GM12878 (cell line): Measurements from ENCODE around the gene B3GALNT2. TPM values are rescaled to one million over a fixed set of nuclear protein-coding genes. Genes with fewer than 3 reads are reported as not detected.
A peak's percentile ranks its signal among the peaks of the same experiment; 100 is the strongest.
"Not testable (repeated sequence)": the region's sequence is repeated elsewhere in the genome, so short reads cannot be mapped to it uniquely, and the experiment has no call there.

Experiments
- ATAC-seq: fragments of 200-7000 bp; cut with Tn5 transposase; 3 replicates; pipeline ENCODE4 v1.9.1; 2020; ENCODE audit warnings: mild to moderate bottlenecking, moderate library complexity
- BruUV-seq: library from RNA; stranded (reverse); fragments of 400-500 nt; replicated peaks from 2 replicates; lab custom pipeline; 2021; lab: Mats Ljungman, UMichigan
- CTCF ChIA-PET: fragments of 300-600 bp; sonication (Branson Sonifier 250); formaldehyde crosslinking; extraction: SDS; loops from one replicate; lab custom pipeline; 2021; ENCODE audit warnings: inconsistent platforms; lab: Yijun Ruan, JAX
- POLR2A ChIA-PET: fragments of 350-600 bp; formaldehyde crosslinking; extraction: SDS; loops from one replicate; lab custom pipeline; 2021; ENCODE audit warnings: inconsistent platforms; lab: Charles Lee
- RAD21 ChIA-PET: fragments of 300-600 bp; sonication (Branson Sonifier 250); formaldehyde crosslinking; loops from one replicate; lab custom pipeline; 2023; ENCODE audit warnings: antibody characterized with exemption; ENCODE audit not compliant: unreplicated experiment; lab: Charles Lee
- SMC1A ChIA-PET: fragments of 300-600 bp; sonication (Branson Sonifier 250); formaldehyde crosslinking; loops from one replicate; lab custom pipeline; 2023; ENCODE audit not compliant: unreplicated experiment, uncharacterized antibody; lab: Charles Lee
- DNase-seq: peaks from one replicate; pipeline ENCODE4 v3.0.0-alpha.2; 2011; ENCODE audit warnings: low read depth, low spot score
- FAIRE-seq: peaks from 3 replicates; lab custom pipeline; 2011; peaks lifted over from hg19 to GRCh38; lab: Jason Lieb, UNC
- H2AFZ ChIP-seq: 2 replicates; pipeline ENCODE4 v1.6.0; 2011; ENCODE audit warnings: low read depth, low read length, control low read depth; ENCODE audit not compliant: control insufficient read depth
- H3K27ac ChIP-seq: 2 replicates; pipeline ENCODE4 v1.5.1; 2011; ENCODE audit warnings: control low read depth; ENCODE audit not compliant: control insufficient read depth, insufficient read depth
- H3K27me3 ChIP-seq, 2 experiments: replicated peaks in 1 of 2; 2 replicates each; pipeline versions ENCODE4 v1.6.0 to v1.6.1; 2011; ENCODE audit warnings: low read length in 1 of 2; ENCODE audit not compliant: control insufficient read depth in 2 of 2, insufficient read depth in 2 of 2
- H3K36me3 ChIP-seq, 2 experiments: 2 replicates each; pipeline ENCODE4 v1.5.1; 2011; ENCODE audit warnings: low read length in 1 of 2; ENCODE audit not compliant: control insufficient read depth in 2 of 2, insufficient read depth in 2 of 2
- H3K4me1 ChIP-seq: 2 replicates; pipeline ENCODE4 v1.6.1; 2011; ENCODE audit warnings: mild to moderate bottlenecking, low read length, moderate library complexity, mixed read lengths; ENCODE audit not compliant: control insufficient read depth, insufficient read depth
- H3K4me2 ChIP-seq: 2 replicates; pipeline ENCODE4 v1.6.0; 2011; ENCODE audit warnings: control low read depth; ENCODE audit not compliant: control insufficient read depth, insufficient read depth
- H3K4me3 ChIP-seq: fragments of 200-600 bp; sonication (generic); 2 replicates; pipeline ENCODE4 v1.5.1; 2016
- H3K79me2 ChIP-seq: 2 replicates; pipeline ENCODE4 v1.6.0; 2011; ENCODE audit warnings: low read length; ENCODE audit not compliant: control insufficient read depth, insufficient read depth
- H3K9ac ChIP-seq: 2 replicates; pipeline ENCODE4 v1.8.0; 2011; ENCODE audit warnings: low read length, control low read depth, mixed read lengths; ENCODE audit not compliant: control insufficient read depth, insufficient read depth
- H3K9me3 ChIP-seq: replicated peaks from 3 replicates; pipeline ENCODE4 v1.5.1; 2011; ENCODE audit warnings: mild to moderate bottlenecking, low read length; ENCODE audit not compliant: control insufficient read depth, insufficient read depth
- H4K20me1 ChIP-seq: 2 replicates; pipeline ENCODE4 v1.6.0; 2011; ENCODE audit not compliant: control insufficient read depth, insufficient read depth
- BCLAF1 ChIP-seq: fragments of 450-650 bp; IDR thresholded peaks from 2 replicates; pipeline ENCODE4 v1.6.1; 2017; ENCODE audit warnings: antibody characterized with exemption, mild to moderate bottlenecking, moderate library complexity
- BHLHE40 ChIP-seq, 2 experiments: fragments of 450-650 bp in 1 of 2; IDR thresholded peaks; 2 replicates each; pipeline ENCODE4 v1.6.1; 2011 to 2017; ENCODE audit warnings: low read depth in 2 of 2, borderline replicate concordance in 1 of 2, improper control_type of control experiment in 1 of 2, low read length in 1 of 2, mild to moderate bottlenecking in 1 of 2
- CEBPB ChIP-seq, 2 experiments: fragments of 150-350 bp in 1 of 2; IDR thresholded peaks; 2 replicates each; pipeline ENCODE4 v1.6.1; 2012 to 2014; ENCODE audit warnings: low read depth in 2 of 2, low read length in 2 of 2, borderline replicate concordance in 1 of 2, inconsistent platforms in 1 of 2
- CHD2 ChIP-seq: IDR thresholded peaks from 2 replicates; pipeline ENCODE4 v1.6.1; 2011; ENCODE audit warnings: low read depth, low read length, improper control_type of control experiment, borderline replicate concordance
- E4F1 ChIP-seq: fragments of 450-650 bp; IDR thresholded peaks from 2 replicates; pipeline ENCODE4 v1.6.1; 2018; ENCODE audit warnings: borderline replicate concordance, mild to moderate bottlenecking; ENCODE audit not compliant: partially characterized antibody
- FOXM1 ChIP-seq: IDR thresholded peaks from 2 replicates; pipeline ENCODE4 v1.6.1; 2012; ENCODE audit warnings: low read depth, mild to moderate bottlenecking, inconsistent platforms, low read length, moderate library complexity
- MEF2A ChIP-seq: IDR thresholded peaks from 2 replicates; pipeline ENCODE4 v1.6.1; 2011; ENCODE audit warnings: low read depth, mild to moderate bottlenecking, low read length, moderate library complexity; ENCODE audit not compliant: insufficient read depth
- MTA2 ChIP-seq: fragments of 450-650 bp; IDR thresholded peaks from 2 replicates; pipeline ENCODE4 v1.6.1; 2016; ENCODE audit warnings: low read depth, mild to moderate bottlenecking, moderate library complexity
- RFX5 ChIP-seq: IDR thresholded peaks from 2 replicates; pipeline ENCODE4 v1.6.1; 2011; ENCODE audit warnings: low read depth, low read length, improper control_type of control experiment
- SREBF1 ChIP-seq: IDR thresholded peaks from 2 replicates; pipeline ENCODE4 v1.6.1; 2012; ENCODE audit warnings: mild to moderate bottlenecking, low read length
- SREBF2 ChIP-seq: IDR thresholded peaks from 2 replicates; pipeline ENCODE4 v1.6.1; 2012; ENCODE audit warnings: mild to moderate bottlenecking, low read length
- TARDBP ChIP-seq: IDR thresholded peaks from 2 replicates; pipeline ENCODE4 v1.6.1; 2016; ENCODE audit warnings: borderline replicate concordance
- ZNF384 ChIP-seq: IDR thresholded peaks from 2 replicates; pipeline ENCODE4 v1.6.1; 2012; ENCODE audit warnings: low read depth, mild to moderate bottlenecking, low read length, improper control_type of control experiment, borderline replicate concordance
- WGBS: methylation state at CpG from one replicate; pipeline ENCODE4 v1.1.6; 2016; ENCODE audit warnings: low lambda C conversion rate; ENCODE audit not compliant: insufficient replicate concordance, insufficient coverage; ENCODE audit errors: missing lambda C conversion rate; 5-methylcytosine and 5-hydroxymethylcytosine counted together
- in situ Hi-C: fragments of 300-500 bp; cut with MboI; formaldehyde crosslinking; loops from 9 replicates; pipeline ENCODE4 v1.14.3; 2018; ENCODE audit warnings: mixed read lengths
- intact Hi-C: fragments of 100-400 bp; cut with micrococcal nuclease; formaldehyde crosslinking; loops from one replicate; pipeline ENCODE4 v1.14.2; 2022; ENCODE audit not compliant: unreplicated experiment
- polyA plus RNA-seq, 11 experiments: library from polyadenylated mRNA; depleted of rRNA in 4 of 11; unstranded in 6 of 11; stranded (reverse) in 5 of 11; fragments of >200 nt; fragmentation: Nextera tagmentation in 4 of 11; fragmentation: Illumina TruSeq in 1 of 11; extraction: Ambion mirVana in 4 of 11; extraction: Trizol in 1 of 11; gene quantifications; 1 replicate in 1 of 11; 2 replicates in 10 of 11; pipeline versions ENCODE4 v1.2.1 to v1.2.3, GENCODE V29; 2011 to 2016; ENCODE audit warnings: inconsistent platforms in 2 of 11, missing spikeins in 2 of 11, low read depth in 1 of 11
- total RNA-seq, 4 experiments: library from RNA; depleted of rRNA in 3 of 4; stranded (reverse); fragments of >200 nt in 3 of 4; fragmentation: Illumina TruSeq in 1 of 4; extraction: Trizol in 1 of 4; gene quantifications; 2 replicates each; pipeline versions ENCODE4 v1.2.1 to v1.2.3, GENCODE V29; 2013 to 2021

Gene B3GALNT2
- total and polyA plus RNA-seq, 10 of the 15 experiments (the other 5 are each of a cell fraction or from before 2014, with no cell fraction given), result 0.77 to 19.7 (median 12.7) TPM

GRCh38 chr1:235469897-235470296 lies 34.4 kb downstream of the B3GALNT2 start:
- FAIRE-seq, H2AFZ ChIP-seq, BruUV-seq, intact Hi-C loops, CTCF ChIA-PET, SMC1A ChIA-PET, H3K36me3 ChIP-seq, H3K79me2 ChIP-seq, H3K4me3 ChIP-seq, in situ Hi-C loops, ATAC-seq, H3K4me1 ChIP-seq, DNase-seq, H3K9ac ChIP-seq, H3K9me3 ChIP-seq, H3K27me3 ChIP-seq, POLR2A ChIA-PET, RAD21 ChIA-PET, H3K27ac ChIP-seq, H4K20me1 ChIP-seq, H3K4me2 ChIP-seq: not testable (repeated sequence)
- WGBS, result 100% methylated on average over 2 of the region's 2 CpGs

GRCh38 chr1:235468970-235469369 lies 35.3 kb downstream of the B3GALNT2 start:
- ChIA-PET SMC1A (interaction anchor here (0.5 kb wide), 1 partner anchor 1046 kb away, joined by 3 read pairs; no protein-coding TSS in a partner anchor), POLR2A (no interaction called here), CTCF (no interaction called here), RAD21 (no interaction called here)
- no peak for TF ChIP-seq ZNF384
- no peak for TF ChIP-seq E4F1
- TF ChIP-seq TARDBP, result no peak
- no peak for TF ChIP-seq SREBF2
- TF ChIP-seq CHD2, result no peak
- no peak for TF ChIP-seq SREBF1
- TF ChIP-seq MTA2, result no peak
- TF ChIP-seq RFX5, result no peak
- no peak for TF ChIP-seq MEF2A
- no peak for TF ChIP-seq BCLAF1
- no peak for TF ChIP-seq FOXM1
- TF ChIP-seq CEBPB (IDR thresholded peaks at IDR 0.05; ENCODE audit: borderline replicate concordance in 1 of 2, low read depth in 2 of 2, low read length in 2 of 2), result no peak
- no peak for TF ChIP-seq BHLHE40 (IDR thresholded peaks at IDR 0.05; ENCODE audit: borderline replicate concordance in 1 of 2, low read depth in 2 of 2, low read length in 1 of 2)
- H3K9me3 ChIP-seq, result no peaks in the 10 kb centered on the region
- H3K4me2 ChIP-seq, result no peak overlapping the region
- DNase-seq, result no peak
- in situ Hi-C loops, result no loop called here
- H3K27me3 ChIP-seq, result no peaks in the 10 kb centered on the region
- BruUV-seq, result no TSS peak
- intact Hi-C loops, result no loop called here
- H3K79me2 ChIP-seq, result no peaks in the 10 kb centered on the region
- WGBS, result 96% methylated on average over 4 of the region's 4 CpGs
- peaks cover 0 to 2% of the 10 kb centered on the region in 2 experiments; a peak in 1 of 4 replicates for H3K36me3 ChIP-seq
- no peaks in the 10 kb centered on the region for H3K4me1 ChIP-seq
- peak; percentile 74 for FAIRE-seq
- no peak overlapping the region for H3K4me3 ChIP-seq
- ATAC-seq, result no peak
- H2AFZ ChIP-seq, result no peak overlapping the region
- H4K20me1 ChIP-seq, result no peaks in the 10 kb centered on the region
- H3K9ac ChIP-seq, result no peak overlapping the region
- H3K27ac ChIP-seq, result no peak overlapping the region
